Hepatocyte (in vitro differentiated cells): ENCODE data around the gene ALDH18A1. TPM values are rescaled to one million over a fixed set of nuclear protein-coding genes. Genes with fewer than 3 reads are reported as not detected.
A peak's percentile ranks its signal among the peaks of the same experiment; 100 is the strongest.

Experiments used
- DNase-seq: peaks from one replicate; pipeline ENCODE4 v3.0.0-alpha.2; 2016; ENCODE audit warnings: low spot score
- H2AFZ ChIP-seq: fragments of 200-600 bp; sonication (generic); 2 replicates; pipeline ENCODE4 v1.6.0; 2016; ENCODE audit warnings: antibody characterized with exemption, mild to moderate bottlenecking
- H3K27ac ChIP-seq: fragments of 200-600 bp; sonication (generic); 2 replicates; pipeline ENCODE4 v1.5.1; 2016; ENCODE audit warnings: mild to moderate bottlenecking
- H3K27me3 ChIP-seq: fragments of 200-600 bp; sonication (generic); 2 replicates; pipeline ENCODE4 v1.6.1; 2016
- H3K36me3 ChIP-seq: fragments of 200-600 bp; sonication (generic); replicated peaks from 2 replicates; pipeline ENCODE4 v1.5.1; 2016; ENCODE audit warnings: low read depth; ENCODE audit not compliant: insufficient read depth
- H3K4me1 ChIP-seq: fragments of 200-600 bp; sonication (generic); 2 replicates; pipeline ENCODE4 v1.5.1; 2016; ENCODE audit warnings: mild to moderate bottlenecking, moderate library complexity; ENCODE audit not compliant: insufficient read depth
- H3K4me2 ChIP-seq: fragments of 200-600 bp; sonication (generic); 2 replicates; pipeline ENCODE4 v1.6.0; 2016
- H3K4me3 ChIP-seq: fragments of 200-600 bp; sonication (generic); 2 replicates; pipeline ENCODE4 v1.5.1; 2016; ENCODE audit warnings: mild to moderate bottlenecking
- H3K79me2 ChIP-seq: fragments of 200-600 bp; sonication (generic); 2 replicates; pipeline ENCODE4 v1.6.0; 2017; ENCODE audit warnings: mild to moderate bottlenecking
- H3K9me2 ChIP-seq: fragments of 200-600 bp; sonication (generic); replicated peaks from 2 replicates; pipeline ENCODE4 v1.6.0; 2017; ENCODE audit warnings: mild to moderate bottlenecking; ENCODE audit not compliant: insufficient read depth
- H3K9me3 ChIP-seq: fragments of 200-600 bp; sonication (generic); 2 replicates; pipeline ENCODE4 v1.5.1; 2016; ENCODE audit warnings: low read depth, mild to moderate bottlenecking
- H4K20me1 ChIP-seq: fragments of 200-600 bp; sonication (generic); 2 replicates; pipeline ENCODE4 v1.6.0; 2016; ENCODE audit warnings: mild to moderate bottlenecking; ENCODE audit not compliant: insufficient read depth, poor library complexity, severe bottlenecking
- CTCF ChIP-seq: fragments of 200-600 bp; sonication (generic); IDR thresholded peaks from 2 replicates; pipeline ENCODE4 v1.5.1; 2016; ENCODE audit warnings: antibody characterized with exemption, mild to moderate bottlenecking; ENCODE audit not compliant: poor library complexity
- EZH2 ChIP-seq: fragments of 200-600 bp; sonication (generic); IDR thresholded peaks from 2 replicates; pipeline ENCODE4 v1.6.1; 2016; ENCODE audit warnings: antibody characterized with exemption, mild to moderate bottlenecking, borderline replicate concordance
- EZH2phosphoT487 ChIP-seq: fragments of 200-600 bp; sonication (generic); IDR thresholded peaks from one replicate; pipeline ENCODE4 v1.6.1; 2018; ENCODE audit warnings: antibody characterized with exemption, mild to moderate bottlenecking, low read depth, moderate library complexity; ENCODE audit not compliant: unreplicated experiment, severe bottlenecking
- WGBS: methylation state at CpG from one replicate; pipeline ENCODE4 v1.1.6; 2016; ENCODE audit warnings: low lambda C conversion rate; ENCODE audit errors: missing lambda C conversion rate; 5-methylcytosine and 5-hydroxymethylcytosine counted together
- polyA plus RNA-seq: library from polyadenylated mRNA; unstranded; fragments of >200 nt; fragmentation: Nextera tagmentation; extraction: Ambion mirVana; gene quantifications from 2 replicates; pipeline ENCODE4 v1.2.1, GENCODE V29; 2016
- total RNA-seq: library from RNA; depleted of rRNA; stranded (reverse); fragments of >200 nt; gene quantifications from 2 replicates; pipeline ENCODE4 v1.2.3, GENCODE V29; 2014

ALDH18A1 gene
- total and polyA plus RNA-seq, 2 experiments from 2014 or later: 105 to 136 TPM

DNA sequence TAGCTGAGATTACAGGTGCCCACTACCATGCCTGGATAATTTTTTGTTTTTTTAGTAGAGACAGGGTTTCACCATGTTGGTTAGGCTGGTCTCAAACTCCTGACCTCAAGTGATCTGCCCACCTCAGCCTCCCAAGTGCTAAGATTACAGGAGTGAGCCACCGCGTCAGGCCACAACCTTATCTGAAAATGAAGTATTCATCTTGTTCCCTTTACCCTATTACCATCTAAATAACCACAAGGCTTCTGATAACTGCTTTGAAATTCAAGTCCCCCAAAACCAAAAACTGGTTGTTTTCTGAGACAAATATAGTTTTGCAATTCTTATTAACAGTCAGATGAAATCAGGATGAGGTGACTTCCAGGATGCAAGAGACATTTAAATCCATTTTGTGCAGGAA, 34.8 kb upstream of the ALDH18A1 start:
- H3K9me3 ChIP-seq: no peaks in the 10 kb centered on the region
- no peak for DNase-seq
- peak overlapping the region; percentile 84 for H3K4me2 ChIP-seq
- H2AFZ ChIP-seq: no peak overlapping the region
- H3K9me2 ChIP-seq: no peaks in the 10 kb centered on the region
- no peak overlapping the region for H3K27ac ChIP-seq
- no peak overlapping the region for H3K4me3 ChIP-seq
- peaks cover 7% of the 10 kb centered on the region for H3K4me1 ChIP-seq
- H4K20me1 ChIP-seq: no peaks in the 10 kb centered on the region
- TF ChIP-seq EZH2phosphoT487 (no peak), EZH2 (no peak), CTCF (no peak)
- H3K36me3 ChIP-seq: no peaks in the 10 kb centered on the region
- H3K79me2 ChIP-seq: peaks cover 40% of the 10 kb centered on the region
- WGBS: 95% methylated on average over 2 of the region's 2 CpGs
- H3K27me3 ChIP-seq: no peaks in the 10 kb centered on the region

DNA sequence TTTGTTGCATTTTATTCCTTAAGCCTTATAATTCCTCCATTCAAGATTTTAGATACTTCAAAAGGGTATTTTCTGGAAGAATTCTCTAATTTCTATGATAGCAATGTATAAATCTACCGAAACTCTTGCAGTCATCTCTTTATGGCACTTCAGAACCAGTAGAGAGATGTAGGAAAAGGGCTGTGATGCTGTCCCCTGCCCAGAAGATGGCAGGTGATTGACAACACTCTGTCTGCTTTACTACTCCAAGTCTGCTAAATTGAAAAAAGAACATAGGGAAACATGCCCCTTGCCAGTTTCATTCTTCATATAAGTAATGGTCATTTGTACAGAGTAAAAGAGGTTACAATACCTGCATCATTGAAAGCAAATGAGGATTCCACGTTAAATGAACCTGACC, 32.1 kb upstream of the ALDH18A1 start:
- DNase-seq: no peak
- WGBS: 77% methylated on average over 2 of the region's 2 CpGs
- H3K27me3 ChIP-seq: no peaks in the 10 kb centered on the region

DNA sequence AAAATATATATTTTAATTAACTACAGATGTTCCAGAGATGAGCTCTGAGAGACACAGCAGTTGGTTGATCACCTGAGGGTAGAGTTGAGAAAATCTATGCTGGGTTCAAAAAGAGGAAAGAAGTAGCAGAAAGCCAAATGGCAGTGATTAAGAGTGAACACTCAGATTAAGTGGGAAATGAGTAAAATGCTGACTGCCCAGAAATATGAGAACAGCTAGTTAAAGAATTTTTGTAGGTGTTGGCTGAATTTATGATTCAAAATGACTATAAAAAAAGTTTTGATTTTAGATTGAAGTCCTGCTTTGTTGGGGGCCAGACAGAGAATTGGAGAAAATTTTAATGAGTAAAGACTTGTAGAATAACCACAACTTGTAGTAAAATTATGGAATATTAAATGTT, 27.5 kb upstream of the ALDH18A1 start:
- Histone ChIP-seq H4K20me1 (no peaks in the 10 kb centered on the region), H3K9me3 (no peaks in the 10 kb centered on the region), H3K27ac (no peak overlapping the region), H3K4me3 (no peak overlapping the region), H3K27me3 (no peaks in the 10 kb centered on the region), H3K9me2 (no peaks in the 10 kb centered on the region), H3K79me2 (peaks cover 2% of the 10 kb centered on the region), H3K4me1 (no peaks in the 10 kb centered on the region), H3K4me2 (no peak overlapping the region), H3K36me3 (no peaks in the 10 kb centered on the region), H2AFZ (no peak overlapping the region)
- TF ChIP-seq CTCF (no peak), EZH2 (no peak), EZH2phosphoT487 (no peak)
- DNase-seq: no peak

More for the DNA sequence above, 32.1 kb upstream of the ALDH18A1 start:
- Histone ChIP-seq H3K9me2 (no peaks in the 10 kb centered on the region), H3K79me2 (peaks cover 40% of the 10 kb centered on the region), H3K36me3 (no peaks in the 10 kb centered on the region), H3K4me2 (no peak overlapping the region), H3K9me3 (no peaks in the 10 kb centered on the region), H4K20me1 (no peaks in the 10 kb centered on the region), H3K4me1 (peaks cover 7% of the 10 kb centered on the region), H3K4me3 (no peak overlapping the region), H2AFZ (no peak overlapping the region), H3K27ac (no peak overlapping the region)
- TF ChIP-seq EZH2: no peak
- TF ChIP-seq CTCF: peak; percentile 3

DNA sequence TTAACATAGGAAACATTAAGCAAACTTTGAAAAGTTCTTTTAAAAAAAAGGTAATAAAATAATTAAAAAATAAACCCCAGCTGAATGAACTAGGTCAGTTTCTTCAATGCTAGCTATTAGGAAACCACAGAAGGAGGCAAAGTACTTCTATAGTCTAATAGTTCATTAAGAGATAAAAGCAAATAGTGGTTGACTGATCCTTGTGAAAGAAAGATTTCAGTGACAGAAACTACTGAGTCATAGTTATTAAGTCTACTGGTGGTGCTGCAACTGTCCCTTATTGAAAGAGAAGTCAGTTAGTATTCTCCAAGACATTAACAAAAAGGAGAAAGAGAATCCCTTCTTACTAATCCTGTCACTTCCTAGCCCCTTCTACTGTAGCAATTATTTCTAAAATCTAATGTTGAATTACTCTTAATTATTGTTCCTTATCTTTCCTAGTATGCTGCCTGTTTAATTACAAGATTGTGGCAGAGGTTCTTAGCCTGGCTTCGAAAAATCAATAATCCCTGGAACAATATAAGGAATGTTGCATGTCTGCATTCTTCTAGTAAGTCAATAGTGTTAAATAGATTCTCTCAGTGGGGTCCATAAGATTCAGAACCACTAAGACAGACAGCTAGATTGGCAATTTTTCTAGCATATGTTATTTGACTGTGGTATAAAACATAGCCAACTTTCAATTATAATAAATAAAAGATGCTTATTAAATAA, 19.0 kb upstream of the ALDH18A1 start:
- Histone ChIP-seq H3K9me2 (no peaks in the 10 kb centered on the region), H3K4me1 (no peaks in the 10 kb centered on the region), H2AFZ (no peak overlapping the region), H3K4me2 (peak overlapping the region; percentile 5), H3K9me3 (no peaks in the 10 kb centered on the region), H3K27me3 (no peaks in the 10 kb centered on the region), H3K4me3 (no peak overlapping the region), H3K36me3 (no peaks in the 10 kb centered on the region), H3K79me2 (no peaks in the 10 kb centered on the region), H4K20me1 (no peaks in the 10 kb centered on the region), H3K27ac (peak overlapping the region; percentile 59)
- peak; percentile 26 for DNase-seq
- 32% methylated on average over 1 of the region's 1 CpG for WGBS
- no peak for TF ChIP-seq EZH2phosphoT487
- no peak for TF ChIP-seq CTCF
